HEK293 (cell line): ENCODE data around the gene LRP1.

Source experiments
- CTCF ChIA-PET: fragments of 350-600 bp; formaldehyde crosslinking; extraction: SDS; loops from one replicate; lab custom pipeline; 2021; ENCODE audit warnings: antibody characterized with exemption; lab: Yijun Ruan, JAX
- POLR2A ChIA-PET: fragments of 300-600 bp; formaldehyde crosslinking; extraction: SDS; loops from one replicate; lab custom pipeline; 2020; ENCODE audit warnings: antibody characterized with exemption, inconsistent platforms; lab: Yijun Ruan, JAX
- H3K27ac ChIP-seq: fragments of 200-500 bp; sonication (Bioruptor generic); 2 replicates; pipeline ENCODE4 v1.5.1; 2014; ENCODE audit warnings: low read depth, low read length, control low read depth, inconsistent platforms; ENCODE audit errors: extremely low read depth
- H3K36me3 ChIP-seq, 2 experiments: fragments of 200-500 bp in 1 of 2; sonication (Bioruptor generic) in 1 of 2; 1 replicate in 1 of 2; 2 replicates in 1 of 2; pipeline ENCODE4 v1.5.1; 2014 to 2017; ENCODE audit warnings: inconsistent platforms in 2 of 2, low read length in 2 of 2; ENCODE audit not compliant: control insufficient read depth in 2 of 2, insufficient read depth in 1 of 2
- H3K4me1 ChIP-seq: fragments of 200-500 bp; sonication (Bioruptor generic); 2 replicates; pipeline ENCODE4 v1.5.1; 2014; ENCODE audit warnings: mild to moderate bottlenecking, low read length, inconsistent platforms; ENCODE audit not compliant: control insufficient read depth, insufficient read depth
- H3K4me3 ChIP-seq: 2 replicates; pipeline ENCODE4 v1.5.1; 2011; ENCODE audit warnings: low read depth, mild to moderate bottlenecking, control low read depth, low read length, moderate library complexity
- H3K9me3 ChIP-seq: fragments of 200-500 bp; sonication (Bioruptor generic); 2 replicates; pipeline ENCODE4 v1.5.1; 2014; ENCODE audit warnings: low read depth, low read length, inconsistent platforms; ENCODE audit not compliant: control insufficient read depth, insufficient read depth
- ATF2 ChIP-seq: fragments of 450-650 bp; formaldehyde crosslinking; IDR thresholded peaks from 2 replicates; pipeline ENCODE4 v1.5.1; 2016; ENCODE audit warnings: missing biosample characterization, missing genetic modification characterization, low read depth
- GLI4 ChIP-seq: fragments of 450-650 bp; formaldehyde crosslinking; IDR thresholded peaks from 2 replicates; pipeline ENCODE4 v1.5.1; 2016; ENCODE audit warnings: missing biosample characterization, missing genetic modification characterization
- KLF17 ChIP-seq: fragments of 450-650 bp; formaldehyde crosslinking; IDR thresholded peaks from 2 replicates; pipeline ENCODE4 v1.5.1; 2016; ENCODE audit warnings: missing biosample characterization, missing genetic modification characterization
- KLF9 ChIP-seq: fragments of 450-650 bp; formaldehyde crosslinking; IDR thresholded peaks from 2 replicates; pipeline ENCODE4 v1.5.1; 2016; ENCODE audit warnings: missing biosample characterization, missing genetic modification characterization, low read depth
- PRDM10 ChIP-seq: fragments of 450-650 bp; formaldehyde crosslinking; IDR thresholded peaks from 2 replicates; pipeline ENCODE4 v1.5.1; 2016; ENCODE audit warnings: missing biosample characterization, missing genetic modification characterization
- PRDM2 ChIP-seq: fragments of 450-650 bp; formaldehyde crosslinking; IDR thresholded peaks from 2 replicates; pipeline ENCODE4 v1.5.1; 2016; ENCODE audit warnings: missing biosample characterization, missing genetic modification characterization, borderline replicate concordance
- SETDB1 ChIP-seq: IDR thresholded peaks from one replicate; pipeline ENCODE4 v1.6.1; 2017; ENCODE audit warnings: mild to moderate bottlenecking, low read length, moderate library complexity, mixed read lengths; ENCODE audit not compliant: insufficient read length
- ZBTB17 ChIP-seq: fragments of 450-650 bp; formaldehyde crosslinking; IDR thresholded peaks from 2 replicates; pipeline ENCODE4 v1.5.1; 2016; ENCODE audit warnings: missing biosample characterization, missing genetic modification characterization
- ZBTB49 ChIP-seq: fragments of 450-650 bp; formaldehyde crosslinking; IDR thresholded peaks from 2 replicates; pipeline ENCODE4 v1.5.1; 2016; ENCODE audit warnings: missing biosample characterization, missing genetic modification characterization, low read depth
- ZFP69B ChIP-seq: fragments of 450-650 bp; formaldehyde crosslinking; IDR thresholded peaks from 2 replicates; pipeline ENCODE4 v1.5.1; 2016; ENCODE audit warnings: missing biosample characterization, missing genetic modification characterization
- ZNF239 ChIP-seq: fragments of 450-650 bp; formaldehyde crosslinking; IDR thresholded peaks from 2 replicates; pipeline ENCODE4 v1.5.1; 2016; ENCODE audit warnings: missing biosample characterization, missing genetic modification characterization
- ZNF274 ChIP-seq, 2 experiments: fragments of 200-500 bp in 1 of 2; fragments of 450-650 bp in 1 of 2; sonication (Bioruptor generic) in 1 of 2; formaldehyde crosslinking in 1 of 2; IDR thresholded peaks; 2 replicates each; pipeline versions ENCODE4 v1.5.1 to v1.6.1; 2014 to 2016; ENCODE audit warnings: borderline replicate concordance in 1 of 2, inconsistent platforms in 1 of 2, low read length in 1 of 2, missing biosample characterization in 1 of 2, missing genetic modification characterization in 1 of 2
- ZNF423 ChIP-seq: fragments of 450-650 bp; formaldehyde crosslinking; IDR thresholded peaks from 2 replicates; pipeline ENCODE4 v1.5.1; 2016; ENCODE audit warnings: missing biosample characterization, missing genetic modification characterization
- ZNF707 ChIP-seq: fragments of 450-650 bp; formaldehyde crosslinking; IDR thresholded peaks from 2 replicates; pipeline ENCODE4 v1.5.1; 2016; ENCODE audit warnings: missing biosample characterization, missing genetic modification characterization
- ZNF768 ChIP-seq: fragments of 450-650 bp; formaldehyde crosslinking; IDR thresholded peaks from 2 replicates; pipeline ENCODE4 v1.5.1; 2018; ENCODE audit warnings: missing biosample characterization, mild to moderate bottlenecking, missing genetic modification characterization
- ZNF792 ChIP-seq: fragments of 450-650 bp; formaldehyde crosslinking; IDR thresholded peaks from 2 replicates; pipeline ENCODE4 v1.5.1; 2016; ENCODE audit warnings: missing biosample characterization, missing genetic modification characterization

The LRP1 gene

GRCh38 chr12:57127726-57128518 lies at the start of gene LRP1 (continued):
- TF ChIP-seq KLF9 (tag by site-specific recombination) = peak; percentile 88
- TF ChIP-seq ZFP69B (tag by site-specific recombination) = no peak
- TF ChIP-seq ZNF707 (tag by site-specific recombination) = no peak

- Histone ChIP-seq H3K4me3 (peak within 1 kb of the TSS; percentile 75), H3K27ac (peak within 1 kb of the TSS; percentile 96), H3K36me3 (peaks cover 8 to 22% of the 10 kb centered on the region in 2 experiments), H3K4me1 (peaks cover 3% of the 10 kb centered on the region), H3K9me3 (no peaks in the 10 kb centered on the region)
- ChIA-PET POLR2A (interaction anchor here (0.6 to 4.2 kb wide), 11 partner anchors 10 to 380 kb away, joined by 3 to 53 read pairs (median 7); partner anchors contain the start of genes LRP1, NAB2, NACA and STAT6), CTCF (interaction anchor here (0.5 to 4.5 kb wide), 20 partner anchors 9 to 442 kb away, joined by 3 to 35 read pairs (median 4); partner anchors contain the start of genes NAB2 and STAT6)
- no peak for TF ChIP-seq ZNF274 (IDR thresholded peaks at IDR 0.05; ENCODE audit: low read length)
- TF ChIP-seq ZNF274 (tag by site-specific recombination; IDR thresholded peaks at IDR 0.05; ENCODE audit: borderline replicate concordance) = no peak
- peak; percentile 93 for TF ChIP-seq ZBTB17
- TF ChIP-seq PRDM10 (tag by site-specific recombination) = no peak
- TF ChIP-seq PRDM2 (tag by site-specific recombination) = no peak
- TF ChIP-seq ATF2 (tag by site-specific recombination) = no peak
- no peak for TF ChIP-seq ZBTB49 (tag by site-specific recombination)
- TF ChIP-seq ZNF239 (tag by site-specific recombination) = no peak
- peak; percentile 67 for TF ChIP-seq KLF17 (tag by site-specific recombination)
- TF ChIP-seq ZNF423 = no peak
- no peak for TF ChIP-seq SETDB1
- no peak for TF ChIP-seq ZNF768 (tag by site-specific recombination)
- no peak for TF ChIP-seq ZNF792
- no peak for TF ChIP-seq GLI4 (tag by site-specific recombination)
These were observed 49.5 kb upstream of the LRP1 start, which contains the start of gene NEMP1 for GRCh38 chr12:57078519-57079404. NEMP1 (minus strand) TSS chr12:57078791; CDS start chr12:57078745, 46 bp downstream.
